HG03442 (cell line): ENCODE results near the gene RPRD1A.
"Not testable (repeated sequence)": the region's sequence is repeated elsewhere in the genome, so short reads cannot be mapped to it uniquely, and the experiment has no call there.

ENCODE experiments used
- ATAC-seq: cut with Tn5 transposase; IDR thresholded peaks from one replicate; pipeline ENCODE4 v1.9.1; 2021; ENCODE audit warnings: mild to moderate bottlenecking, moderate library complexity; ENCODE audit not compliant: unreplicated experiment

Gene RPRD1A

DNA sequence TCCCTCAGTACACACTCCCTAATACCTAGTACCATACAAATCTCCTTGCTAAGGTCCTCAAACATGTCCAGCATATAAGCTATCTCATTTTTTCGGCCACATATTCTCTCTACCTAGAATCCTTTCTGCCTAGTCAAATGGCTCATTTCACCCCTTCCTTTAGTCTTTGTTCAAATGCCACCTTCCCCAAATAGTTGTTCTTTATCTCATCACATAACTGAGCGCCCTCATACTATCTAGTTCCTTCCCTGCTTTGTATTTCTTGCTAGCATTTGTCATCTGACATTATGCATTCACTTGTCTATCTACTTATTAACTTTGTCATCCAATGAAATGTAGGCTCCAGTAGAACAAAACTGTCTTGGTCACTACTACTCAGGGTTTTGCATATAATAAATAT is 35.5 kb downstream of the RPRD1A start:
- no peak for ATAC-seq

- ATAC-seq = no peak
These were observed 36.0 kb downstream of the RPRD1A start for GRCh38 chr18:36031407-36031806.

DNA sequence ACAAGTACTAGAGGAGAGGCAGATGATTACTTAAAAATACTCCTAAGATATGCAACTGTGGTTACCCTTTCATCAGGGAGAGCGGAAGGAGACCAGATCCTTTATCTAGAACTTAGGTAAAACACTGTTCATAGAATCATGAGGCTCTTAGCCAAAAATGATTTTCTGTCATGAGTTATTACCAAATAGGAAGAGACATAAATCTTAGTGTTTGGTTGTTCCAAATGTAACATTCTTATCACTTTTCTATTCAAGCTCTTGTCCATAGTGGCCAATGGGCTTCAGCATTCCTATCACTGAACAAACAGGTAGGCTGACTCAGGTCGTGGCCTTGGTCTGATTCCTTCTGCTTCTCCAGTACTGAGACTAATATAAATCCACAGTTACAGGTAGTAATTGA is 38.5 kb downstream of the RPRD1A start:
- ATAC-seq = no peak

- ATAC-seq = no peak
These were observed 42.3 kb downstream of the RPRD1A start for GRCh38 chr18:36025025-36025424.

DNA sequence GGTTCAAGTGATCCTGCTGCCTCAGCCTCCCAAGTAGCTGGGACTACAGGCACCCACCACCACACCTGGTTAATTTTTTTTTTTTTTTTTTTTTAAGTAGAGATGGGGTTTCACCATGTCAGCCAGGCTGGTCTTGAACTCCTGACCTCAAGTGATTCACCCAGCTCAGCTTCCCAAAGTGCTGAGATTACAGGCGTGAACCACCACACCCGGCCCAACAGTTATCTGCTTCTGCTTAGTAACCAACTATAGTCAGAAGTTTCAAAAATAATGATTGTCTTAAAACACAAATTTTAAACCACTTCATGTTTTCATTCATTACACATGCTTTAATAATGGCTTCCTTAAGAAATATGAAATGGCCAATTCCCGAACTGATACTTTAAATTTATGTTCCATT is 43.1 kb downstream of the RPRD1A start:
- not testable (repeated sequence) for ATAC-seq

DNA sequence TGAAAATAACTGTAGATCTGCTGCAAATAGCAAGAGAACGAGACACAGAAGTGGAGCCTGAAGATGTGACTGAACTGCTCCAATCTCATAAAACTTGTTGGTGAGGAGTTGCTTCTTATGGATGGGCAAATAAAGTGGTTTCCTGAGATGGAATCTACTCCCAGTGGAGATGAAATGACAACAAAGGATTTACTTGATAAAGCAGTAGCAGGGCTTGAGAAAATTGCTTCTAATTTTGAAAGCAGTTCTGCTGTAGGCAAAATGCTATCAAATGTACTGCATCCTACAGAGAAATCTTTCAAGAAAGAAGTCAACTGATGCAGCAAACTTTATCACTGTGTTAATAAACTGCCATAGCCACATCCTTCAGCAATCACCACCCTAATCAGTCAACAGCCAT is 44.0 kb downstream of the RPRD1A start:
- ATAC-seq = no peak

GRCh38 chr18:36020174-36020711 is 47.1 kb downstream of the RPRD1A start:
- no peak for ATAC-seq

- ATAC-seq = no peak
These were observed 50.1 kb downstream of the RPRD1A start for GRCh38 chr18:36017232-36017631.

- ATAC-seq = peak; percentile 89
These were observed 51.7 kb downstream of the RPRD1A start for GRCh38 chr18:36015629-36016028.

- ATAC-seq = no peak
These were observed 54.5 kb downstream of the RPRD1A start for GRCh38 chr18:36012891-36013290.

- ATAC-seq = no peak
These were observed 58.1 kb downstream of the RPRD1A start for GRCh38 chr18:36009214-36009613.

GRCh38 chr18:36006997-36007396 is 60.4 kb downstream of the RPRD1A start:
- ATAC-seq = no peak

- ATAC-seq = no peak
These were observed 67.4 kb downstream of the RPRD1A start for GRCh38 chr18:35999925-36000324.

- ATAC-seq = no peak
These were observed 68.4 kb downstream of the RPRD1A start for GRCh38 chr18:35998967-35999366.

DNA sequence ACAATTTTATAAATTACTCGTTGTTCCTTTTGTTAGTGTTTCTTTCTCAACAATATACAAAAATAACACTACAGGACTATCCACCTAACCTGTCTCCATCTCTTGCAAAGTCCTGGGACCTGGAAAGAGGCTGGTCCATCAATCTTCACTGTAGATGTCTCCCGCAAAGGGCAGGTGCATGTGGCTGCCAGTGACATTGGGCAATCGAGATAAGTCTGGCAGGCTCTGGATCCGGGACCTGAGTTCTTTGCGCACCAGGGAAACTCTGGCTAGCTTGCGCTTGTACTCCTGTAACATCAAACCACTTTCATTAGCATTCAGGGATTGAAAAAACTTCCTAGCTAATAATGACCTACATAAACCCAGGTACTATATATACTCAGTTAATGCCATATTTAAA is 74.3 kb downstream of the RPRD1A start:
- no peak for ATAC-seq

- no peak for ATAC-seq
These were observed 75.7 kb downstream of the RPRD1A start for GRCh38 chr18:35991696-35992095.

- no peak for ATAC-seq
These were observed 83.5 kb downstream of the RPRD1A start for GRCh38 chr18:35983818-35984217.

DNA sequence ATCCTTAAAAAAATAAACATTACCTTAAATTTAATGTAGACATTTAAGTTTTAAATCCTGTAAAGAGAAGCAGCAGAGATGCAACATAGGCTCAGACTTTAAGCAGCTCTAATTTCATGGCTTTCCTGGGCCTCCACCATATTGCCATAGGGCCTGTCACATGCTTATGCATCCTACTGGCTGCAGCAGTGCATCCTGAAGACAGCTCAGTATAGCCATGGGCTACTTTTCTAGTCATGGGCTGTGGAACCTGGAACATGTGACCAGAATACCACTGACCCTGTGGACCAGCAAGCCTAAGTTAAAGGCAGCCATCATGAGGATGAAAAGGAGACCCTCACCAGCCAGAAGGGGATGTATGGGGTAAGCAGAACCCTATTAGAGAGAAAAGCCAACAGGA is 84.2 kb downstream of the RPRD1A start:
- no peak for ATAC-seq

- ATAC-seq = no peak
These were observed 84.8 kb downstream of the RPRD1A start for GRCh38 chr18:35982409-35983114.

DNA sequence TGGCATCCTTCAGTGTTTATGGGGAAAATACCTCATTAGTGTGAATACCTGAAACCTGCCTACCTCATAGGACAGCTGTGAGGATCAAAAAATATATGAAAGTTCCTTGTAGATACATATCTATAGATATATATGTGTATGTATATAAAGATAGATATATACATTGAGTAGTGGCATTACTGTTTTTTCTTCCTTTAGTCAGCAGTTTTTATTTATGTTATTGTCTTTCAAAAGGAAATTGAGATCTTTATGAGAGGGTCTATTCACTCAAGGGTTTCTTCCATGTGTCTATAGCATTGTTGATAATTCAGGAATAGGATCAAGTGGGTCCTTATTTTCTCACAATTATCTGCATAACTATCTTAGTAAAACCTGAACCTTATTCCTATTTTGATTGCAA is 88.2 kb downstream of the RPRD1A start:
- no peak for ATAC-seq

- ATAC-seq = no peak
These were observed 93.2 kb downstream of the RPRD1A start for GRCh38 chr18:35974181-35974580.

DNA sequence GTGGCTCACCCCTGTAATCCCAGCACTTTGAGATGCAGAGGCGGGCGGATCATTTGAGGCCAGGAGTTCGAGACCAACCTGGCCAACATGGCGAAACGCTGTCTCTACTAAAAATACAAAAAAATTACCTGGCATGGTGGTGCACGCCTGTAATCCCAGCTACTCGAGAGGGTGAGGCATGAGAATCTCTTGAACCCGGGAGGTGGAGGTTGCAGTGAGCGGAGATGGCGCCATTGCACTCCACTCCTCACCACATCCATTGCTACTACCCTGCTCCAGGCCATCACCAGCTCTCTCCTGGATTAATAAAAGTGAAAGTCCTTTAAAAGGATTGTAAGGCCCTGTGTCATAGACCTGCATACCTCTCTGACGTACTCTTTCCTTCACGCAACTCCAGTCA is 93.7 kb downstream of the RPRD1A start:
- ATAC-seq = no peak
